Kidney (tissue), 14 donors: ENCODE data around the gene SRGAP3. TPM values are rescaled to one million over a fixed set of nuclear protein-coding genes. Genes with fewer than 3 reads are reported as not detected.

Experiments used
- DNase-seq, 5 donors: peaks; one replicate each; pipeline ENCODE4 v3.0.0-alpha.2; 2013 to 2020
- FAIRE-seq: peaks from 2 replicates; lab custom pipeline; 2012; peaks lifted over from hg19 to GRCh38; lab: Jason Lieb, UNC
- H3K27ac ChIP-seq, 2 donors: one replicate each; pipeline ENCODE4 v1.7.0; 2013; ENCODE audit warnings: low read depth in 2 of 2, low read length in 2 of 2, inconsistent platforms in 1 of 2
- H3K27me3 ChIP-seq: one replicate; pipeline ENCODE4 v1.7.1; 2013; ENCODE audit warnings: low read length, inconsistent platforms; ENCODE audit not compliant: control insufficient read depth, insufficient read depth
- H3K36me3 ChIP-seq, 3 donors: one replicate each; pipeline versions ENCODE4 v1.7.0 to v1.7.1; 2013; ENCODE audit warnings: low read length in 3 of 3, control low read depth in 1 of 3, inconsistent platforms in 1 of 3; ENCODE audit not compliant: insufficient read depth in 3 of 3, control insufficient read depth in 2 of 3
- H3K4me1 ChIP-seq, 3 donors: one replicate each; pipeline versions ENCODE4 v1.7.0 to v1.7.1; 2013; ENCODE audit warnings: low read length in 3 of 3, inconsistent platforms in 1 of 3, low read depth in 1 of 3; ENCODE audit not compliant: control insufficient read depth in 2 of 3, insufficient read depth in 2 of 3
- H3K4me3 ChIP-seq, 3 donors: one replicate each; pipeline versions ENCODE4 v1.7.0 to v1.8.1; 2013; ENCODE audit warnings: low read length in 3 of 3, control low read depth in 1 of 3, inconsistent platforms in 1 of 3
- H3K9ac ChIP-seq, 3 donors: one replicate each; pipeline versions ENCODE4 v1.7.0 to v1.7.1; 2013; ENCODE audit warnings: low read length in 3 of 3, control low read depth in 1 of 3, inconsistent platforms in 1 of 3
- H3K9me3 ChIP-seq, 3 donors: one replicate each; pipeline versions ENCODE4 v1.7.0 to v1.7.1; 2013; ENCODE audit warnings: low read length in 3 of 3, control low read depth in 1 of 3, inconsistent platforms in 1 of 3; ENCODE audit not compliant: control insufficient read depth in 2 of 3, insufficient read depth in 1 of 3
- intact Hi-C: fragments of 100-400 bp; cut with DNase I; formaldehyde crosslinking; loops from one replicate; pipeline ENCODE4 v1.11.1; 2022
- polyA plus RNA-seq: library from polyadenylated mRNA; stranded (reverse); fragments of 350-450 nt; fragmentation: Illumina TruSeq; extraction: RNeasy Lipid Tissue Mini Kit (QIAGEN cat#74804); gene quantifications from one replicate; pipeline ENCODE4 v1.2.3, GENCODE V29; 2014; ENCODE audit warnings: low read depth, low replicate concordance; ENCODE audit not compliant: insufficient read depth
- total RNA-seq: library from RNA; stranded (reverse); fragmentation: NEBNext Ultra II Directional; extraction: Animal tissue kit (Norgen Biotek cat#: 25700); gene quantifications from one replicate; pipeline ENCODE4 v1.2.1, GENCODE V29; 2021
- TF ChIP-seq, protein P1 (sequence below): IDR thresholded peaks from 3 replicates; pipeline ENCODE4 v1.5.1; 2012; ENCODE audit warnings: mild to moderate bottlenecking, moderate library complexity, borderline replicate concordance; ENCODE audit not compliant: insufficient read depth; ENCODE audit errors: extremely low read depth
- donor health status: control.
- donor health status: control.
- donor health status: control.
- donor health status: control.
- donor health status: control.
- donor health status: DM: yes; HTN: yes; CAD: no.
- donor health status: Normal renal cell carcinoma (clear cell type).

SRGAP3 gene
- total and polyA plus RNA-seq, 2 donors from 2014 or later, result 4.1 to 24.3 TPM

DNA sequence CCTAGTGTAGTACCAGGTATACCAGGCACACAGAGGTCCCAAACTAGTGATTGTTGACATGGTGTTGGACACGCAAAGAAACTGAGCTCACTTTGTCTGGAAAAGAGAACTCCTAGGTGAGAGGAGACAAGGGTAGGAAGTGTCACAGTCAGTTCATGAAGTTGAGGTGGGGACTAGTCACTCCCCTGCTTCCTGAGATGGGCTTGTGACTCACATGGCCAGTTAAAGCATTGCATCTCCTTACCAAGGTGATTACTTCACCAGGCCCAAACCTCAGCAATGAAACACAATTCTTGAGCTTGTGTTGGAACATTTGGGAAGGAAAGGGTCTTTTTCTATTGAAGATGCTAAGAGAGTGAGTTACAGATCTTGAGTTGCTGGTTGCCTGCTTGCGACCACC is 236.9 kb downstream of the SRGAP3 start:
- Histone ChIP-seq H3K27me3 (no peaks in the 10 kb centered on the region), H3K9ac (no peak overlapping the region), H3K9me3 (no peaks in the 10 kb centered on the region), H3K27ac (no peak overlapping the region), H3K4me1 (no peaks in the 10 kb centered on the region), H3K4me3 (no peak overlapping the region), H3K36me3 (no peaks in the 10 kb centered on the region)
- TF ChIP-seq, protein P1, sequence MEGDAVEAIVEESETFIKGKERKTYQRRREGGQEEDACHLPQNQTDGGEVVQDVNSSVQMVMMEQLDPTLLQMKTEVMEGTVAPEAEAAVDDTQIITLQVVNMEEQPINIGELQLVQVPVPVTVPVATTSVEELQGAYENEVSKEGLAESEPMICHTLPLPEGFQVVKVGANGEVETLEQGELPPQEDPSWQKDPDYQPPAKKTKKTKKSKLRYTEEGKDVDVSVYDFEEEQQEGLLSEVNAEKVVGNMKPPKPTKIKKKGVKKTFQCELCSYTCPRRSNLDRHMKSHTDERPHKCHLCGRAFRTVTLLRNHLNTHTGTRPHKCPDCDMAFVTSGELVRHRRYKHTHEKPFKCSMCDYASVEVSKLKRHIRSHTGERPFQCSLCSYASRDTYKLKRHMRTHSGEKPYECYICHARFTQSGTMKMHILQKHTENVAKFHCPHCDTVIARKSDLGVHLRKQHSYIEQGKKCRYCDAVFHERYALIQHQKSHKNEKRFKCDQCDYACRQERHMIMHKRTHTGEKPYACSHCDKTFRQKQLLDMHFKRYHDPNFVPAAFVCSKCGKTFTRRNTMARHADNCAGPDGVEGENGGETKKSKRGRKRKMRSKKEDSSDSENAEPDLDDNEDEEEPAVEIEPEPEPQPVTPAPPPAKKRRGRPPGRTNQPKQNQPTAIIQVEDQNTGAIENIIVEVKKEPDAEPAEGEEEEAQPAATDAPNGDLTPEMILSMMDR, result no peak
- DNase-seq (no peak), FAIRE-seq (no peak)
- intact Hi-C loops, result no loop called here

DNA sequence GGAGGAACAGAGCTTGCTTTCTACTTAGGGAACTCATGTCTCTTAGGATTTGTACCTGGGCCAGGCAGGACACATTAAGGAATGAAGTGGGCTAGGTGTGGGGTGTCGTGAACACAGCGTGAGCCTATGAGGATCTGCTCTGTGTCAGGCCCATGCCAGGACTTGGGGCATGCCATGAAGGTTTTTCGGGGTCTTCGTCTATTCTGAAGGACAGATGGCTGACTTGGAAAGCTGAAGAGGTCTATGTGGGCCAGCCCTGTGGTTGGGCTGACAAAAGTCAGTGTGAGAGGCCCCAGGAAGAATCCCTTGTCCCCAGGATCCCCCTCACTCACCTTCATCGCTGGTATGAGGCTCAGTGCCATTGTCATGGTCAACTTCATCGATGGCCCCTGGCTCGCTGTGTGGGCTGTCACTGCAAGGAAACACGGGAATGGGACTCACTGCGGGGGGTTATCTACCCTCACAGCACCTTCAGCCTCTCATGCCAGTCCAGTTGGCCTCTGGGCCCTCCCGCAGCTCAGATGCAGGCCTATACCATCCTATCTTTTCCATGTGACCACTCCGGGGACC is 239.4 kb downstream of the SRGAP3 start:
- FAIRE-seq (no peak), DNase-seq (no peak)
- Histone ChIP-seq H3K27ac (no peak overlapping the region), H3K9me3 (no peaks in the 10 kb centered on the region), H3K4me1 (no peaks in the 10 kb centered on the region), H3K36me3 (no peaks in the 10 kb centered on the region), H3K4me3 (no peak overlapping the region), H3K9ac (no peak overlapping the region), H3K27me3 (no peaks in the 10 kb centered on the region)
- intact Hi-C loops, result no loop called here
- TF ChIP-seq, protein P1, result no peak

DNA sequence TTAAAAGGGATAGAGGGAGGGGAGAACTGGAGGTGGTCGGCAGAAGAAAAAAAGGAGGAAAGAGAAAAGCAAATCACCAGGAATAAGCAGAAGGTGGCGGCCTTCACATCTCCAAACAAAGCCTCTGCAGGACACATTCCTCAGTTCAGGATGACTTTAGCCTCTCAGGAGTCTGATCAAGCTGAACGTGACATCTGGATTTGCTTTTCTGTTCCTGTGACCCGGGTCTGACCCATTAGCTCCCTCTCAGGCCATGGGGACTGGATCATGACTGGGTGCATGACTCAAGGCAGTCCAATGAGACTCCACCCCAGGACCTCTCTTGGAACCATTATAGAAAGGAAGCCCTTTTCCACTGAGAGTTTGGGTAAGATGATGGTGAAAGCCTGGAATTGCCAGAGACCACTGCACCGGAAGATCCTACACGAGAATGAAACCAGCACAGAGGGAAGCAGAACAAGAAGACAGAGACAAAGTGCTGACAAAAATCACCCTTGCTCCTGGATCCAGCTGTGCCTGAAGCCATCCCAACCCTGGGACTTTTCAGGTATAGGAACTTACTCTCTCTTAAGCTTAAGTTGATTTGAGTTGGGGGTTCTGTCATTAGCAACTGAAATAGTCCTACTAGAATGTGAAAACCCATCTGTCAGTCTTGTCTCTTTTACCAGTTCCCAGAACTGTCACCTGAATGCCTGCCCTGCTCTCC is 240.7 kb downstream of the SRGAP3 start:
- Histone ChIP-seq H3K4me3 (no peak overlapping the region), H3K9me3 (no peaks in the 10 kb centered on the region), H3K9ac (no peak overlapping the region), H3K27ac (no peak overlapping the region), H3K27me3 (no peaks in the 10 kb centered on the region), H3K4me1 (no peaks in the 10 kb centered on the region), H3K36me3 (no peaks in the 10 kb centered on the region)
- intact Hi-C loops, result no loop called here
- DNase-seq (no peak), FAIRE-seq (no peak)
- TF ChIP-seq, protein P1, result no peak

DNA sequence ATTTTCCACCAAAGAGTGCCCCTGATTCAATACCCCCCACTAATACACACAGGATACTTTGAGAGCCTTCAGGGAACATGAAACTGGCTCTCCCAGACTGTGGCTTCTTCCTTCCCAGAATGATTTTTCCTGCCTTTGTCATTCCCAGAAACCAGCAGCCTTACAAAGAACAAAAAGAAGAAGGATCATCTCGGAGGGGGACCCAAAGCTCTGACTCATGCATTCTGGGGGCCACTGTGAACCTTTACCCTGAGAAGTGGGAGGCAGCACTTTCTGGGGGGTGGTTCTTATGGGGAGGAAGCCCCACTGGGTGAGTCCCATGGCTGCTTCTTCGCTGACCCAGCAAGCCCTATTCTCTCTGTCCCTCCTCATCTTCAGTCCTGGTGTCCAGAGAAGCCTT is 241.5 kb downstream of the SRGAP3 start:
- Histone ChIP-seq H3K4me3 (no peak overlapping the region), H3K4me1 (no peaks in the 10 kb centered on the region), H3K27ac (no peak overlapping the region), H3K27me3 (no peaks in the 10 kb centered on the region), H3K9me3 (no peaks in the 10 kb centered on the region), H3K36me3 (no peaks in the 10 kb centered on the region), H3K9ac (no peak overlapping the region)
- intact Hi-C loops, result no loop called here
- TF ChIP-seq, protein P1, result no peak
- DNase-seq (no peak), FAIRE-seq (no peak)
